HEK293 (cell line): ENCODE data around the gene RAB7A.

Experiments
- CTCF ChIA-PET: fragments of 350-600 bp; formaldehyde crosslinking; extraction: SDS; loops from one replicate; lab custom pipeline; 2021; ENCODE audit warnings: antibody characterized with exemption; lab: Yijun Ruan, JAX
- POLR2A ChIA-PET: fragments of 300-600 bp; formaldehyde crosslinking; extraction: SDS; loops from one replicate; lab custom pipeline; 2020; ENCODE audit warnings: antibody characterized with exemption, inconsistent platforms; lab: Yijun Ruan, JAX
- H3K27ac ChIP-seq: fragments of 200-500 bp; sonication (Bioruptor generic); 2 replicates; pipeline ENCODE4 v1.5.1; 2014; ENCODE audit warnings: low read depth, low read length, control low read depth, inconsistent platforms; ENCODE audit errors: extremely low read depth
- H3K36me3 ChIP-seq, 2 experiments: fragments of 200-500 bp in 1 of 2; sonication (Bioruptor generic) in 1 of 2; 1 replicate in 1 of 2; 2 replicates in 1 of 2; pipeline ENCODE4 v1.5.1; 2014 to 2017; ENCODE audit warnings: inconsistent platforms in 2 of 2, low read length in 2 of 2; ENCODE audit not compliant: control insufficient read depth in 2 of 2, insufficient read depth in 1 of 2
- H3K4me1 ChIP-seq: fragments of 200-500 bp; sonication (Bioruptor generic); 2 replicates; pipeline ENCODE4 v1.5.1; 2014; ENCODE audit warnings: mild to moderate bottlenecking, low read length, inconsistent platforms; ENCODE audit not compliant: control insufficient read depth, insufficient read depth
- H3K4me3 ChIP-seq: 2 replicates; pipeline ENCODE4 v1.5.1; 2011; ENCODE audit warnings: low read depth, mild to moderate bottlenecking, control low read depth, low read length, moderate library complexity
- H3K9me3 ChIP-seq: fragments of 200-500 bp; sonication (Bioruptor generic); 2 replicates; pipeline ENCODE4 v1.5.1; 2014; ENCODE audit warnings: low read depth, low read length, inconsistent platforms; ENCODE audit not compliant: control insufficient read depth, insufficient read depth
- FEZF1 ChIP-seq: fragments of 450-650 bp; formaldehyde crosslinking; IDR thresholded peaks from 2 replicates; pipeline ENCODE4 v1.5.1; 2016; ENCODE audit warnings: missing biosample characterization, missing genetic modification characterization
- GLI2 ChIP-seq: fragments of 450-650 bp; formaldehyde crosslinking; IDR thresholded peaks from 2 replicates; pipeline ENCODE4; 2017; ENCODE audit warnings: missing biosample characterization, missing genetic modification characterization, low read depth, borderline replicate concordance
- GLIS2 ChIP-seq: fragments of 450-650 bp; formaldehyde crosslinking; IDR thresholded peaks from 2 replicates; pipeline ENCODE4 v1.5.1; 2016; ENCODE audit warnings: missing biosample characterization, missing genetic modification characterization
- KLF1 ChIP-seq: fragments of 450-650 bp; formaldehyde crosslinking; IDR thresholded peaks from 2 replicates; pipeline ENCODE4 v1.5.1; 2016; ENCODE audit warnings: missing biosample characterization, missing genetic modification characterization
- KLF16 ChIP-seq: fragments of 450-650 bp; formaldehyde crosslinking; IDR thresholded peaks from 2 replicates; pipeline ENCODE4 v1.5.1; 2017; ENCODE audit warnings: missing biosample characterization, missing genetic modification characterization
- PRDM4 ChIP-seq: fragments of 450-650 bp; formaldehyde crosslinking; IDR thresholded peaks from 2 replicates; pipeline ENCODE4 v1.5.1; 2017; ENCODE audit warnings: missing biosample characterization, missing genetic modification characterization
- TCF7L2 ChIP-seq: IDR thresholded peaks from 2 replicates; pipeline ENCODE4 v1.6.1; 2011; ENCODE audit warnings: low read depth, mild to moderate bottlenecking, inconsistent platforms, low read length, moderate library complexity, borderline replicate concordance
- ZBTB17 ChIP-seq: fragments of 450-650 bp; formaldehyde crosslinking; IDR thresholded peaks from 2 replicates; pipeline ENCODE4 v1.5.1; 2016; ENCODE audit warnings: missing biosample characterization, missing genetic modification characterization
- ZBTB6 ChIP-seq: fragments of 450-650 bp; formaldehyde crosslinking; IDR thresholded peaks from 2 replicates; pipeline ENCODE4 v1.5.1; 2017; ENCODE audit warnings: missing biosample characterization, missing genetic modification characterization
- ZEB2 ChIP-seq: fragments of 450-650 bp; formaldehyde crosslinking; IDR thresholded peaks from 2 replicates; pipeline ENCODE4 v1.5.1; 2016; ENCODE audit warnings: missing biosample characterization, missing genetic modification characterization
- ZNF146 ChIP-seq: fragments of 450-650 bp; formaldehyde crosslinking; IDR thresholded peaks from 2 replicates; pipeline ENCODE4 v1.5.1; 2016; ENCODE audit warnings: missing biosample characterization, missing genetic modification characterization
- ZNF274 ChIP-seq, 2 experiments: fragments of 200-500 bp in 1 of 2; fragments of 450-650 bp in 1 of 2; sonication (Bioruptor generic) in 1 of 2; formaldehyde crosslinking in 1 of 2; IDR thresholded peaks; 2 replicates each; pipeline versions ENCODE4 v1.5.1 to v1.6.1; 2014 to 2016; ENCODE audit warnings: borderline replicate concordance in 1 of 2, inconsistent platforms in 1 of 2, low read length in 1 of 2, missing biosample characterization in 1 of 2, missing genetic modification characterization in 1 of 2
- ZNF280D ChIP-seq: fragments of 450-650 bp; formaldehyde crosslinking; IDR thresholded peaks from 2 replicates; pipeline ENCODE4 v1.5.1; 2016; ENCODE audit warnings: missing biosample characterization, missing genetic modification characterization
- ZNF416 ChIP-seq: fragments of 450-650 bp; formaldehyde crosslinking; IDR thresholded peaks from 2 replicates; pipeline ENCODE4 v1.5.1; 2016; ENCODE audit warnings: missing biosample characterization, missing genetic modification characterization
- ZNF473 ChIP-seq: fragments of 450-650 bp; formaldehyde crosslinking; IDR thresholded peaks from 2 replicates; pipeline ENCODE4 v1.5.1; 2017; ENCODE audit warnings: missing biosample characterization, missing genetic modification characterization
- ZNF48 ChIP-seq: fragments of 450-650 bp; formaldehyde crosslinking; IDR thresholded peaks from 2 replicates; pipeline ENCODE4 v1.5.1; 2016; ENCODE audit warnings: missing biosample characterization, missing genetic modification characterization
- ZNF596 ChIP-seq: fragments of 450-650 bp; IDR thresholded peaks from 2 replicates; pipeline ENCODE4 v1.5.0; 2018; ENCODE audit warnings: missing biosample characterization, mild to moderate bottlenecking, missing genetic modification characterization, moderate library complexity
- ZNF701 ChIP-seq: fragments of 450-650 bp; formaldehyde crosslinking; IDR thresholded peaks from 2 replicates; pipeline ENCODE4 v1.5.1; 2016; ENCODE audit warnings: missing biosample characterization, missing genetic modification characterization
- ZNF768 ChIP-seq: fragments of 450-650 bp; formaldehyde crosslinking; IDR thresholded peaks from 2 replicates; pipeline ENCODE4 v1.5.1; 2018; ENCODE audit warnings: missing biosample characterization, mild to moderate bottlenecking, missing genetic modification characterization
- ZSCAN4 ChIP-seq: fragments of 450-650 bp; formaldehyde crosslinking; IDR thresholded peaks from 2 replicates; pipeline ENCODE4 v1.5.1; 2017; ENCODE audit warnings: missing biosample characterization, missing genetic modification characterization
- TF ChIP-seq, protein P1 (sequence below): fragments of 450-650 bp; formaldehyde crosslinking; IDR thresholded peaks from 2 replicates; pipeline ENCODE4 v1.5.1; 2016; ENCODE audit warnings: missing biosample characterization, missing genetic modification characterization
- TF ChIP-seq, protein P2 (sequence below): fragments of 450-650 bp; formaldehyde crosslinking; IDR thresholded peaks from 2 replicates; pipeline ENCODE4 v1.5.1; 2017; ENCODE audit warnings: missing biosample characterization, missing genetic modification characterization

Gene RAB7A

DNA sequence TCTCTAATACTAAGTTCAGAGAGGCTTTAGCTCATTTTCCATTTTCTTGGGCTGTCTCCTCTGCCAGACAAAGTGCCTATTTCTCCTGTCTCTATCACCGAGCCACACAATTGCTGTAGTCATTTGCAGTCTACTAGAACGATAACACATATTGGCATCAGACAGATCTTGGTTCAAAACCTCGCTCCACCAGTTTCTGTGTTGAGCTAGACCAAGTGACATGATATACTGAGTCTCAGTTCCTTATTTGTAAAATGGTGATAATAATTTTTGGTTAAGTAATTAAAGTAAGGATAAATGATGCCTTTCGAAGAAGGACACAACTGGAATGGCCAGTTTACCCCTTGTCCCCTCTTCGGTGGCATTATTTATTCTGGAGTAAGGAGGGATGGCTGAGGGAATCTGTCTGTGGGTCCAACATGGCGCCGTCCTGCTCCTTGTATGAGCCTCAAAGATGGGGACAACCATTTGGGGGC, 398 bp upstream of the RAB7A start (continued):
- no peak for TF ChIP-seq PRDM4 (tag by site-specific recombination)
- no peak for TF ChIP-seq ZNF473 (tag by site-specific recombination)
- peak; percentile 86; the same call in 1 of the 2 replicates for TF ChIP-seq ZBTB17 (tag by site-specific recombination)
- TF ChIP-seq, protein P1, sequence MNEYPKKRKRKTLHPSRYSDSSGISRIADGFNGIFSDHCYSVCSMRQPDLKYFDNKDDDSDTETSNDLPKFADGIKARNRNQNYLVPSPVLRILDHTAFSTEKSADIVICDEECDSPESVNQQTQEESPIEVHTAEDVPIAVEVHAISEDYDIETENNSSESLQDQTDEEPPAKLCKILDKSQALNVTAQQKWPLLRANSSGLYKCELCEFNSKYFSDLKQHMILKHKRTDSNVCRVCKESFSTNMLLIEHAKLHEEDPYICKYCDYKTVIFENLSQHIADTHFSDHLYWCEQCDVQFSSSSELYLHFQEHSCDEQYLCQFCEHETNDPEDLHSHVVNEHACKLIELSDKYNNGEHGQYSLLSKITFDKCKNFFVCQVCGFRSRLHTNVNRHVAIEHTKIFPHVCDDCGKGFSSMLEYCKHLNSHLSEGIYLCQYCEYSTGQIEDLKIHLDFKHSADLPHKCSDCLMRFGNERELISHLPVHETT (tag by site-specific recombination) = 0 out of 2 replicates have a peak, but pooled peaks have one; percentile 10
- TF ChIP-seq FEZF1 (tag by site-specific recombination) = no peak
- TF ChIP-seq TCF7L2 = peak; percentile 54; the same call in 1 of the 2 replicates

- ChIA-PET CTCF (interaction anchor here (0.6 to 1.8 kb wide), 6 partner anchors 9 to 145 kb away, joined by 3 to 4 read pairs (median 3); no protein-coding TSS in a partner anchor), POLR2A (interaction anchor here (0.6 kb wide), 1 partner anchor 47 kb away, joined by 7 read pairs; no protein-coding TSS in a partner anchor)
- no peak overlapping the region for H3K27ac ChIP-seq
These were observed 1.1 kb downstream of the RAB7A start for GRCh38 chr3:128727059-128727458.

GRCh38 chr3:128727485-128727884, 1.5 kb downstream of the RAB7A start:
- Histone ChIP-seq H3K27ac (no peak overlapping the region), H3K9me3 (no peaks in the 10 kb centered on the region), H3K36me3 (peaks cover 0 to 5% of the 10 kb centered on the region in 2 experiments; a peak in 1 of 3 replicates), H3K4me1 (no peaks in the 10 kb centered on the region), H3K4me3 (peak overlapping the region; percentile 99)
- ChIA-PET POLR2A (no interaction called here), CTCF (interaction anchor here (0.7 to 1.8 kb wide), 4 partner anchors 47 to 145 kb away, joined by 3 to 4 read pairs (median 3); no protein-coding TSS in a partner anchor)
- TF ChIP-seq ZNF416 = no peak
- no peak for TF ChIP-seq ZEB2 (tag by site-specific recombination)
- TF ChIP-seq ZNF280D = no peak
- TF ChIP-seq ZNF701 (tag by site-specific recombination) = no peak
- TF ChIP-seq GLI2 (tag by site-specific recombination) = no peak
- TF ChIP-seq ZSCAN4 (tag by site-specific recombination) = no peak
- TF ChIP-seq ZNF768 = no peak
- TF ChIP-seq ZBTB6 (tag by site-specific recombination) = no peak
- TF ChIP-seq KLF16 (tag by site-specific recombination) = no peak
- no peak for TF ChIP-seq TCF7L2
- TF ChIP-seq ZNF596 = no peak
- TF ChIP-seq ZNF48 (tag by site-specific recombination) = no peak
- no peak for TF ChIP-seq KLF1 (tag by site-specific recombination)
- TF ChIP-seq, protein P2, sequence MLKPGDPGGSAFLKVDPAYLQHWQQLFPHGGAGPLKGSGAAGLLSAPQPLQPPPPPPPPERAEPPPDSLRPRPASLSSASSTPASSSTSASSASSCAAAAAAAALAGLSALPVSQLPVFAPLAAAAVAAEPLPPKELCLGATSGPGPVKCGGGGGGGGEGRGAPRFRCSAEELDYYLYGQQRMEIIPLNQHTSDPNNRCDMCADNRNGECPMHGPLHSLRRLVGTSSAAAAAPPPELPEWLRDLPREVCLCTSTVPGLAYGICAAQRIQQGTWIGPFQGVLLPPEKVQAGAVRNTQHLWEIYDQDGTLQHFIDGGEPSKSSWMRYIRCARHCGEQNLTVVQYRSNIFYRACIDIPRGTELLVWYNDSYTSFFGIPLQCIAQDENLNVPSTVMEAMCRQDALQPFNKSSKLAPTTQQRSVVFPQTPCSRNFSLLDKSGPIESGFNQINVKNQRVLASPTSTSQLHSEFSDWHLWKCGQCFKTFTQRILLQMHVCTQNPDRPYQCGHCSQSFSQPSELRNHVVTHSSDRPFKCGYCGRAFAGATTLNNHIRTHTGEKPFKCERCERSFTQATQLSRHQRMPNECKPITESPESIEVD (tag by site-specific recombination) = no peak
- TF ChIP-seq ZNF146 = no peak

More at GRCh38 chr3:128727059-128727458, 1.1 kb downstream of the RAB7A start:
- TF ChIP-seq ZNF768 (peak; percentile 96), GLIS2 (tag by site-specific recombination) (no peak), ZNF274 (IDR thresholded peaks at IDR 0.05; ENCODE audit: low read length) (no peak), ZNF274 (tag by site-specific recombination; IDR thresholded peaks at IDR 0.05; ENCODE audit: borderline replicate concordance) (no peak)
- TF ChIP-seq, all 188 proteins: peak for 1
- no peaks in the 10 kb centered on the region for H3K4me1 ChIP-seq
- peak overlapping the region; percentile 99 for H3K4me3 ChIP-seq
- H3K9me3 ChIP-seq = no peaks in the 10 kb centered on the region
- H3K36me3 ChIP-seq = peaks cover 0 to 5% of the 10 kb centered on the region in 2 experiments; a peak in 1 of 3 replicates
